Measurements from ENCODE around the gene KIAA1328.

GRCh38 chr18:37261246-37261840 lies 432.4 kb downstream of the KIAA1328 start:
- TF ChIP-seq MAX (IDR thresholded peaks at IDR 0.05): no peak
- no peak for TF ChIP-seq TEAD4 (IDR thresholded peaks at IDR 0.05)
- no peak for TF ChIP-seq EP300 (IDR thresholded peaks at IDR 0.05; ENCODE audit: borderline replicate concordance)
- no peak for TF ChIP-seq NFIC (IDR thresholded peaks at IDR 0.05)
- no peak for TF ChIP-seq YY1 (IDR thresholded peaks at IDR 0.05; ENCODE audit: low read depth)
- no peak for TF ChIP-seq TCF12 (IDR thresholded peaks at IDR 0.05; ENCODE audit: low read depth)
